OCI-LY1 (cell line): ENCODE results near the gene HSFX3.
"Not testable (repeated sequence)": the region's sequence is repeated elsewhere in the genome, so short reads cannot be mapped to it uniquely, and the experiment has no call there.

Source experiments
- CTCF ChIP-seq: fragments of 200-600 bp; sonication (generic), shearing (Covaris generic); IDR thresholded peaks from 2 replicates; pipeline ENCODE4 v1.5.1; 2017; ENCODE audit warnings: mild to moderate bottlenecking, antibody characterized with exemption, low read length, moderate library complexity, mixed read lengths
- EZH2 ChIP-seq: fragments of 200-600 bp; sonication (generic), shearing (Covaris generic); IDR thresholded peaks from 2 replicates; pipeline ENCODE4 v1.8.0; 2017; ENCODE audit warnings: borderline replicate concordance, mixed run types, mild to moderate bottlenecking, antibody characterized with exemption, low read length, moderate library complexity, mixed read lengths

GRCh38 chrX:149551245-149551938 is 1.7 kb upstream of the HSFX3 start:
- not testable (repeated sequence) for TF ChIP-seq CTCF, EZH2
